Testis (tissue), 2 donors: ENCODE results near the gene CTRB1.

Source experiments
- CTCF ChIP-seq, 3 experiments: fragments of 450-650 bp in 2 of 3; fragments of 200-600 bp in 1 of 3; sonication (generic) in 1 of 3; IDR thresholded peaks; one replicate each; pipeline ENCODE4 v1.5.1; 2016 to 2019; ENCODE audit warnings: antibody characterized with exemption in 3 of 3, mild to moderate bottlenecking in 2 of 3, moderate library complexity in 1 of 3
- POLR2A ChIP-seq: fragments of 450-650 bp; IDR thresholded peaks from one replicate; pipeline ENCODE4 v1.6.1; 2017; ENCODE audit warnings: antibody characterized with exemption, mild to moderate bottlenecking, moderate library complexity

DNA sequence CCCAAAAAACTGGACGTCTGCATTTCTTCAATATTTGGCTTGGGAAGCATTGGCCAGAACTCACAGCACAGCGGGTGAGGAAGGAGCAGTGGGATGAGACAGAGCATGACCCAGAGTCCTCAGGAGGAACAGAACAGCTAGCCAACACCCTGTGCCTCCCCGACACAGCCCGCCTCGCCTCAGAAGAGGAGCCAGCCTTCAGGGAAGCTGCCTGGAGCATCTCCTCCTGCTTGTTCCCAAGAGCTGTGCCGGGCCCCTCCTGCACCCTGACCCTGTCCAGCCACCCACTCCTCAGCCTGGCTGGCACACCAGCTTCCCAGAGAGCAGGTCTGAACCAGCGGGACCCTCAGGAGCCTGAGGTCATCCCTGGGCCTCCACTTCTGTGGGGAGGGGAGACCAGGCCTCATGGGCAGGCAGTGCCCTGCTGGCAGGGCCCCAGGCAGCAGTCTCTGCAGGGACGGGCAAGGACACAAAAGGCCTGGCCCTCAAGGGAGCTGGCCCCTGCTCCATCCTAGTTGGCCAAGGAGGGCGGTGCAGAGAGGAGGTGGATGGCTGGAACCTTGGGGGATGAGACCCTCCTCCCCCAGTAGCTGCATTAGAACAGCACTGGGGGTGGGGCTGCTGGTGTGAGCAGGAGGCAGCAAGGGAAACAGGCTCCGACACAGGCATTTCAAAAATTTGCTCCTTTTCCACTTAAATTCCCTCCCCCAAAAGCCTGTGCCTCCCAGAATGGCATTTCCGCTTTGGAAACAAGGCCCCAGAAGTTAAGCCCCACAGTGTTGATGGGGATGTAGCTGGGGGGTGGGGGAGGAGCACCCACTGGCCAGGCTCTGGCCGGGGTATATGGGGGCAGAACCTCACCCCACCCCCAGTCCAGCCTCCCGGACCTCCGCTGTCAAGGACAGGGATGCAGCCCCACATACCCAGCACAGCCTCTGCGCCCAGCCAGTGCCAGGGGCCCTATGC, 34.4 kb downstream of the CTRB1 start:
- no peak for TF ChIP-seq CTCF (IDR thresholded peaks at IDR 0.05)
- no peak for TF ChIP-seq POLR2A
